NCI-H82 (cell line): Measurements from ENCODE around the gene PTH2R.
A peak's percentile ranks its signal among the peaks of the same experiment; 100 is the strongest.
"Not testable (repeated sequence)": the region's sequence is repeated elsewhere in the genome, so short reads cannot be mapped to it uniquely, and the experiment has no call there.

Source experiments
- DNase-seq: peaks from one replicate; lab custom pipeline; 2025; lab: John Stamatoyannopoulos, UW

The PTH2R gene

GRCh38 chr2:208488686-208489564, 82.3 kb downstream of the PTH2R start:
- DNase-seq, result no peak

GRCh38 chr2:208489687-208490086, 83.1 kb downstream of the PTH2R start:
- no peak for DNase-seq

GRCh38 chr2:208490492-208490891, 83.9 kb downstream of the PTH2R start:
- DNase-seq, result no peak

- DNase-seq, result no peak
These were observed 85.0 kb downstream of the PTH2R start for GRCh38 chr2:208491641-208492040.

- DNase-seq, result no peak
These were observed 85.5 kb downstream of the PTH2R start for GRCh38 chr2:208492069-208492468.

GRCh38 chr2:208493186-208493585, 86.6 kb downstream of the PTH2R start:
- DNase-seq, result no peak

- no peak for DNase-seq
These were observed 89.5 kb downstream of the PTH2R start for GRCh38 chr2:208496129-208496528.

- DNase-seq, result peak; percentile 81
These were observed 94.6 kb downstream of the PTH2R start for GRCh38 chr2:208501206-208501605.

GRCh38 chr2:208502288-208502687, 95.7 kb downstream of the PTH2R start:
- no peak for DNase-seq

- DNase-seq, result not testable (repeated sequence)
These were observed 98.8 kb downstream of the PTH2R start for GRCh38 chr2:208505365-208505764.

- no peak for DNase-seq
These were observed 103.0 kb downstream of the PTH2R start for GRCh38 chr2:208509586-208509985.

- DNase-seq, result peak; percentile 95
These were observed 104.4 kb downstream of the PTH2R start for GRCh38 chr2:208511016-208511415.

GRCh38 chr2:208511573-208511972, 105.0 kb downstream of the PTH2R start:
- no peak for DNase-seq

- DNase-seq, result no peak
These were observed 108.5 kb downstream of the PTH2R start for GRCh38 chr2:208515099-208515498.

GRCh38 chr2:208523069-208523468, 116.5 kb downstream of the PTH2R start:
- DNase-seq, result not testable (repeated sequence)

- not testable (repeated sequence) for DNase-seq
These were observed 118.6 kb downstream of the PTH2R start for GRCh38 chr2:208525165-208525564.

- DNase-seq, result no peak
These were observed 123.2 kb downstream of the PTH2R start for GRCh38 chr2:208529796-208530195.

- DNase-seq, result no peak
These were observed 124.8 kb downstream of the PTH2R start for GRCh38 chr2:208531361-208531760.

- not testable (repeated sequence) for DNase-seq
These were observed 129.0 kb downstream of the PTH2R start for GRCh38 chr2:208535578-208535977.

GRCh38 chr2:208541461-208541988, 134.9 kb downstream of the PTH2R start:
- no peak for DNase-seq

- DNase-seq, result peak; percentile 71
These were observed 135.4 kb downstream of the PTH2R start for GRCh38 chr2:208541989-208542464.

GRCh38 chr2:208542465-208543041, 136.0 kb downstream of the PTH2R start:
- DNase-seq, result no peak
